Hematopoietic multipotent progenitor cell (in vitro differentiated cells): ENCODE results near the gene BRF1. TPM values are rescaled to one million over a fixed set of nuclear protein-coding genes. Genes with fewer than 3 reads are reported as not detected.
"Not testable (repeated sequence)": the region's sequence is repeated elsewhere in the genome, so short reads cannot be mapped to it uniquely, and the experiment has no call there.

ENCODE experiments used
- DNase-seq, 3 donors: peaks; one replicate each; pipeline ENCODE4 v3.0.0-alpha.2; 2011 to 2015; ENCODE audit warnings: low read depth in 2 of 3, low spot score in 2 of 3
- total RNA-seq: library from RNA; depleted of rRNA; stranded (reverse); fragments of >200 nt; gene quantifications from one replicate; pipeline ENCODE4 v1.2.3, GENCODE V29; 2012

Gene BRF1, protein sequence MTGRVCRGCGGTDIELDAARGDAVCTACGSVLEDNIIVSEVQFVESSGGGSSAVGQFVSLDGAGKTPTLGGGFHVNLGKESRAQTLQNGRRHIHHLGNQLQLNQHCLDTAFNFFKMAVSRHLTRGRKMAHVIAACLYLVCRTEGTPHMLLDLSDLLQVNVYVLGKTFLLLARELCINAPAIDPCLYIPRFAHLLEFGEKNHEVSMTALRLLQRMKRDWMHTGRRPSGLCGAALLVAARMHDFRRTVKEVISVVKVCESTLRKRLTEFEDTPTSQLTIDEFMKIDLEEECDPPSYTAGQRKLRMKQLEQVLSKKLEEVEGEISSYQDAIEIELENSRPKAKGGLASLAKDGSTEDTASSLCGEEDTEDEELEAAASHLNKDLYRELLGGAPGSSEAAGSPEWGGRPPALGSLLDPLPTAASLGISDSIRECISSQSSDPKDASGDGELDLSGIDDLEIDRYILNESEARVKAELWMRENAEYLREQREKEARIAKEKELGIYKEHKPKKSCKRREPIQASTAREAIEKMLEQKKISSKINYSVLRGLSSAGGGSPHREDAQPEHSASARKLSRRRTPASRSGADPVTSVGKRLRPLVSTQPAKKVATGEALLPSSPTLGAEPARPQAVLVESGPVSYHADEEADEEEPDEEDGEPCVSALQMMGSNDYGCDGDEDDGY
- total RNA-seq: 125 TPM

DNA sequence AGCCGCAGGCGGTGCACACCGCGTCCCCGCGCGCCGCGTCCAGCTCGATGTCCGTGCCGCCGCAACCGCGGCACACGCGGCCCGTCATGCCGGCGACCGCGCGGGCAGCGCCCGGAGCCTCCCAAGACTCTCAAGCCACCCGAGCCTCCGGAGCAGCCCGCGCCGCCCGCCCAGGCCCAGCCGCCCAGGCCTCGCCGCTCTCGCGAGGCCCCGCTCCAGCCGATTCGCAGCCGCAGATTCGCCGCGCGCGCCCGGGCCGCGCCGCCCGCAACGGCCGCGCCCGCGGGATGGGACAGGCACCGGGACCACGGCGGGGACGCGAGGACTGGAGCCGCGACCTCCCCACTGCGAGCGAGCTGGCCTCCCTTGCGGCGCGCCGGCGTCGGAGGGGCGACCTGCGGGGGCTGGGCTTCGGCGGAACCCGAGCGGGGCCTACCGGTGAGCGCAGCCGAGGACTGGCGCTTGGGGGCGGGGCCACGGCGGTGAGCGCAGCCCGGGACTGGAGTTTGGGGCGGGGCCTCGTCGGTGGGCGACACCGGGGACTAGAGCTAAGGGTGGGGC is at the start of gene BRF1:
BRF1 (minus strand) TSS at position 460 of the 561 bp plus-strand sequence; CDS start at position 88, 372 bp downstream.
- peak; percentile 34 to 97 (median 97) for DNase-seq

DNA sequence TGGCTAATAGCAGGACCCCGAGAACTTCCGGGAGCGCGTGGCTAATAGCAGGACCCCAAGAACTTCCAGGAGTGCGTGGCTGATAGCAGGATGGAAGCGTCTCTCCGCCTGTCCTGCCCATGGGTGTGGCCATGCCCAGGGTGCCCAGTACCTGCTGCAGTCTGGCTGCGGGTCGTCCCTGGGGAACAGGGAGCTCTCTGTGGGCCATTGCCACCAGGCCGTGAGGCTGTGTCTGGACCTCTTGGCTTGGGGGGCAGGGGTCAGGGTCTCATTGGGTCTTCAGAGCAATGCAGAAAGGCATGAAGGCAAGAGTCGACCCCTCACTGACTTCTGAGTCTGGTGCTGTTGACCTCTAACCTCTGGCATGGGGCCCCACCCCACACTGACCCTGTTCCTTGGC is 49.2 kb upstream of the BRF1 start:
- DNase-seq: no peak

DNA sequence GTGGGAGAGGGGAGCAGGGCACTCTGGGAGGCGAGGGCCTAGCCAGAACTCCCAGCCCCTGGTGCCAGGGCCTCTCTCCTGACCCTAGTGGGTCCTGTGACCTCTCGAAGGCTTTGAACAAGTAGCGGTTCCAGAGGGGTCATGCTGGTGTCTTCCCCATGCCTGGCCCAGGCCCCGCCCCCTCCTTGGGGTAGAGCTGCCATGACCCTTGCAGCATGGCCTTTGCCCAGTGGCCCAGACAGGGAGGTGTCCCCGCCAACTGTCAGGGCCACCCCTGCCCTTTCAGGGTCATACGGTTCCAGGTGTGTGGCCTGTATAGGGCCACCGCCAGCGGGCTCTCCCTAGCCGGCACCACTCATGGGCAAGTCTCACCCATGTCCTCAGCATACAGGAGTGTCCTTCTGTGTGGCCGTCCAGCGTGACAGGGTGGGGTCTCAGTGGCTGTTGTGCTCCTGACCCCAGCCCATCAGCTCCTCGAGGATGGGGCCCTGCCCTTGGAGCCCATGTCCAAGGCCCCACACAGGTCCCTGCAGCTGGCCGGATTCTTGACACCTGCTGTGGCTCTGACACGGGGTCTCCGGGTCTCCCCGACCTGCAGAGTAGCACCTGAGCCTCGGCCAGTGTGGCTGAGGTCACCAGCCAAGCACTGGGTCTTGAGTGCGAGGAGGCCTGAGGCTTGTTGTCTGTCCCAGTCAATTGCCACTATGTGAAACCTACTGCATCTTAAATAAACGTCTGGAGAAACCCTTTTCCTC is 48.3 kb upstream of the BRF1 start:
- no peak for DNase-seq

DNA sequence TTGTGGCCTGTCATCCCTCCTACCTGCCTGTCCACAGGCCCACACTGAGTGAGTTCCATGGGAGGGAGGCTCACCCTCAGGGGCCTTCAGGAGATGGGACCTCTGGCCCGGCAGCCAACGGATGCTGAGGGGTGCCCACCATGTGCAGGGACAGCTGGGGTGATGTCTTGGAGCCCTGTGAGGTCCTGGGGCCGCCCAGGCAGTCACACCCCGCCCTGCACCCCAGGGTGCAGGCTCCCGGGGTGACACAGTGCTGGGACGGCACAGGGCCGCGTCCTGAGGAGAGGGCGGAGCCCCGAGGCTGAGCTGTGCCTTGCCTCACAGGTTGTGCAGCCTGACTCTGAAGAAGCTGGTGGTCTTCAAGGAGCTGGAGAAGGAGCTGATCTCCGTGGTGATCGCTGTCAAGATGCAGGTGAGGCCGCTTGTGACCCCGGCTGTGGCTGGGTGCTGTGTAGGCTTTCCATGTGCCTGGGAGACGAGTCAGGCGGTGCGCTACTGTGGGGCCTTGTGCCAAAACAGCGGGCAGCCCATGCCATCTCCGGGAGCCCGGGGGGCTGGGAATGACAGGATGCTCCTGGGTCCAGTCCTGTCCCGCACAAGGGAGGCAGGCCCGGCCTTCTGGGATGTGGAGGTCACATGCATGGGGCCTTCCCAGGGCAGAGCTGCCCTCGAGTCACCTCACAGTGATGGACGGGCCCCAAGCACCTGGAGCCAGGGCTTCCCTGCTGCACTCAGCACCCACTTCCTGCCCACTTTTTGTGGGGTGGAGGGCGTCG is 47.6 kb upstream of the BRF1 start:
- no peak for DNase-seq

DNA sequence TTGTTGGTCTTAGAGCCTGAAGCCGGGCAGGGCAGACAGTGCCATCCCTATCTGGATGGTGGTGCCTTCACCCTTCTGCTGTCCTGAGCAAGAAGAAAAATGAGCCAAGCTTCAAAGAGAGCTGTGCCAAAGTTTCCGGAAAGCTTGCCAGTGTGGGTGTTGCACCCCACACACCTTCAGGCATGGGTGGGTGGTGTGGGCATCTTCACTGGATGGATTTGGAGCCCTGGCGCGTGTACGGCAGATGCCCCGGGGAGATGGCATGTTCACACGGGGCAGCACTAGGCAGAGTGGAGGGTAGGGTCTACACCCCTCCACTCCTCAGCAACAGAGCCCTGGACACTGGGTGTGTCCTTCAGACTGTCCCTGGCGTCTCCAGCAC is 46.8 kb upstream of the BRF1 start:
- no peak for DNase-seq

DNA sequence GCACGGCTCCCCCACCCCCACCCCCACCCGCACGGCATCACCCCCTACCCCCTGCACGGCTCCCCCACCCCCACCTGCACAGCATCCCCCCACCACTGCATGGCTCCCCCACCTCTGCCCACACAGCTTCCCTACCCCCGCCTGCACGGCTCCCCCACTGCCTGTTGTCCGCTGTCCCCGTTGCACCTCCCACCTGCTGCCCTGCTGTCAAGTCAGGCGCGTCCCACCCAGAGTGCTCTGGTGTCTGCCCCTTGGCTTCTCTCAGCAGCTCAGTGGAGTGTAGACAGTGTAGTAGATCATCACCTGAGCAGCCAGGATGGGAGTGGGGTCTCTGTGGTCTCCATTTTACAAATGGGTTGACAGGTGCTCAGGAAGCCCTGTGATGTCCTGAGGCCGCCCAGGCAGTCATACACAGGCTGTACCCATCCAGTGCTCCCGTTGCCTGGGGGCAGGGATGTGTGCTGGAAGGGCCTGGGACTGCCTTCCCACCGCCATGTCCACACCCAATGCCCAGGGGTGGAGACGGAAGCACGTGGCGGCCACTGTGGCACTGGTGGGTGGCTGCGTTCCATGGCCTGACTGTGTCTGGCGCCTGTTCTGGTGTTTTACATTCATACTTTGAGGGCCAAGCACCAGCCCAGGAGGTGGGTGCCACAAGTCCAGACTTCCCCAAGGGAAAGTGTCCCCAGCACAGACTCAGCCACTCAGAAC is 46.2 kb upstream of the BRF1 start:
- no peak for DNase-seq

DNA sequence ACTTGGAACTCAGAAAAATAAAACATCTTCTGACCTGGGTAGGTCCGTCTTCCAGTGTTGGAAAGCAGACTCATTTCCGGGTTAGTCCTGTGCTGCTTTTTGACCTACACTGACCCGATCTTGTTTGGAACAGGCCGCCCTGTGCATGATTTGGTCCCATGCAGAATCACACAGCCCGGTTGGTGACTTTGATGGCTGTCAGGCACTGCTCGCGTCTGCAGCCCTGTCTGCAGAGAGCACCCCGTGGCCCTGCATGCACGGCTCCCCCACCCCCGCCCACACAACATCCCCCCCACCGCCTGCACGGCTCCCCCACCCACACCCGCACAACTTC is 45.4 kb upstream of the BRF1 start:
- DNase-seq: no peak

DNA sequence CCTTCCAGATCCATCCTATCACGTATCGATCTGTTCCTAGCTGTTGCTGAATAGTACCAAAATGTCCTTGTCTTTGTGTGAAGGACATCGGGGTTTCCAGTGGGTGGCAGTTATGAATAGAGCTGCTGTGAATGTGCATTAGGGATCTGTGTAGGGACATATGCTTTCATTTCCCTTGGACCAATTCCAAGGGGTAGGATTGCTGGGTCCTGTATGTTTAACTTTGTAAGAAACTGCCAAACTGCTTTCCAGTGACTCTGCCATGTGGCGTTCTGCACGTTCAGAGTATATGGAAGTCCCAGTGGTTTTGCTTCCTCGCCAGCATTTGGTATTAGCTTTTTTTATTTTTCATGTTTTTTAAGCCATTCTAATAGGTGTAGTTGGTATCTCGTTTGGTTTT is 42.4 kb upstream of the BRF1 start:
- no peak for DNase-seq

DNA sequence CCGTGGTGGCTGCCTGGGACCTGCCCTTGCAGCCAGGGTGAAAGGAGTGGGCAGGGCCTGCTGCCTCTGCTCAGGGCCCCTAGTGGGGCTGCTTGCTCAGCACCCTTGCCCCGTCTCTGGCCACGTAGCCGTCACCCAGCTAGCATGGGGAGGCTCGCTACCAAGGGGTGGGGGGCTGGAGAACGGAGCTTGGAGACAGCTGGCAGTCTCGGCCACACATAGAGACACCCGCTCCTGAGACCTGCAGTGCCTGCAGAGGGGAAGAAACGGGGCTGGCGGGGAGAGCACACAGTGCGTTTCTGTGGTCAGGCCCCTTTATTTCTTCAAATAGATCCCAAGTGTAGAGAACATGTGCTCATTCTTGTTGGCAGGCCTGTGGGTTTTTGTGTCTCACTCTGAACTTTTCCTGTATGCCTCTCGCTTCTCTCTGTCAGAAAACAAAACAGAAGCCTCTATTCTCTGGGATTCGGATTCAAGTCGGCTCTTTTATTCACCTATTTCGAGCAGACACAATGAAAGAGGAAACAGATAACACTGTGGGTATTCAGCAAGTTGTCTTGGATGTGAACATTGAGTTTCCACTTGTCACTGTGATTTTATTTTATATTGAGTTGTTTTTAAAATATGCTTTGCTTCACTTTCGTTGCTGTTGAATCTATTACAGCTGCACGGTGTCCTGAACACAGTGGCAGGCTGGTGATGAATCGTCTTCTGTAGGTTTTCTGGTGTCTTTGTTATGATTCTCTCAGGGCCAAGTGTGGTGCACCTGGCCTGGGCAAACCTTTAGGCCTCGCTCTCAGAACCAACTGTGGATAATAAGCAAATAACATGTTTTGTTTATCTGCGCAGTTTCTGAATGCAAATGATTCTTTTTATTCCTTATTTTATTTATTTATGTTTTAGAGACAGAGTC is 40.3 kb upstream of the BRF1 start:
- peak in 1 of 3 donors; percentile 41 for DNase-seq

DNA sequence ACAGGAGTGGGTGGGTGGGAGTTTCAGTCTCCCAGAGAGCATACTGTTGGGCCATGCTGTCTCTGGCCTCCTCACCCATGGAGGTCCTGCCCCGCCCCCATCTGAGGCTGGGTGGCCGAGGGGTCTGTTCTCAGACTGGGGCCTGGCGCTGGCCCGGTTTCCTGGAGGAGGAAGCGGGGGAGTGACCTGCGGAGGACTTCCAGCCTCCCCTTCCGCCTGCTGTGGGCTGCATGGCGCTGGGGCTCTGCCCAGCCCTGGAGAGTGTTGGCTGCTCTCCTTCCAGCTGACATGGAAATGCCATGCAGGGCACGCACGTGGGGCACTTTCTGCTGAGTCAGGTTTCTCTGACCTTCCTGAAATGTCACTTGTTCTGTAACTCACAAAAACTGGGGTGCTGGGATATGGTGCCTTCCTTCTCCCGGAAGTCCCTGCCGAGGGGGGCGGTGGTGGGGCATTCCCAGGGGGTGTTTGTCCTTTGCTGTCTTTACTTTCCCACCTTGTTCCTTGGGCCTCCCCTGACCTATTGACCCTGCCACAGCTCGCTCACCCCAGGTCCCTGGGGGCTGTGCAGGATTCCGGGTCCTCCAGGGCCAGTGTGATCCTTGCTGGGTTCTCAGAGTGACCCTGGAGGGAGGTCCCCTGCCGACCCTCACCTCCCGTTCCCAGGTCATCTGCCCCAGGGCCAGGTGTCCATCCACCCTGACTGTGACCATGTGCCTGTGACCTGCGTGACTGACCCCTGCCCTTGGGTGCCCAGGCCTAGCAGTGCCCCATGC is 37.4 kb upstream of the BRF1 start:
- peak in 1 of 3 donors; percentile 28 for DNase-seq

DNA sequence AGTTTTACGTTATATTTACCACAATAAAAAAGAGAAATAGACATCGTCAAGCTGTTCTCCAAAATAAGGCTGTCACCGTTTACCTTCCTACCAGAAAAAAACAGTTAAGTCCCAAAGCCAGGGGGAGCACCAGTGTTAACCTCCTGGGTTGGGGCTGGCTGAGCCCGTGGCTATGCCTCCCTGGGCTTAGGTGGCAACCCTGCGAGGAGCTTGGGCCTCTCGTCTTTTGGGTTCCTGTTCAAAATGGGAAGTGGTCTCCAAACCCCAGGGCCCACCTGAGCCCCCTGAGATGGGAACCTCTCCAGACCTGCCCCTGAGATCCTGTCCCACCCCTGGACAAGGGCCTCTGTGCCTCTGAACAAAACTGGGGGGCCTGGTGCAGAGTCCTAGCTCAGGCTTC is 36.6 kb upstream of the BRF1 start:
- DNase-seq: no peak

DNA sequence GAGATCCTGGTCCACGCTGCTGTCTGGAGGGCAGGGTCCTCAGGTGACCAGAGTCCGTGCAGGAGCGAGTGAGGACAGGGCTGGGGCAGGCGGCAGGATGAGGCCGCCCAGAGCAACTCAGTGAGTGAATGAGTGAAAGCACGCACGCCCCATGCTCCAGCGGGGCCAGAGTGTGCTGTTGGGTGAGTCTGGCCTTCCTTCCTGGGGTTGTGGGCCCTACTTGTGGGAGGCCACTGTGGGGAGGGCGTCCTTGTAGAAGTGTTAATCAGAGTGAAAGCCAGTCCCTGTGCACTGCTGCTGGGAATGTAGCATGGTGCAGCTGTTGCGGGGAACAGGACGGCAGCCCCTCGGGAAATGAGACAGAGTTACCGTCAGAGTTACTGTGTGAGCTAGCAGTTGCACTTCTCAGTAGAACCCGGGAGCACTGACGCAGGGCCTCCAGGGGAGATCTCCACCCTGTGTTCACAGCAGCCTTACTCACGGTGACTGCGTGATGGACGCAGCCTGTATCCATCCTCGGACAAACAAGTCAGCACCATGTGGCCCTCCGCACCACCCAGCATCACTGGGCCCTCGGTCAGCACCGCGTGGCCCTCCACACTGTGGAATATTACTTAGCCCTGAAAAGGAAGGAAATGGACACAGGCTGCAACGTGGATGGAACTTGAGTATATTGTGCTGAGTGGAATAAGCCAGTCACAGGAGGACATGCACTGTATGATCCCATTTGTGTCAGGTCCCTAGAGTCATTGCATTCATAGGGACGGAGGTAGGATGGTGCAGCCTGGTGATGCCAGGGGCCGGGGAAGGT is 35.9 kb upstream of the BRF1 start:
- no peak for DNase-seq

DNA sequence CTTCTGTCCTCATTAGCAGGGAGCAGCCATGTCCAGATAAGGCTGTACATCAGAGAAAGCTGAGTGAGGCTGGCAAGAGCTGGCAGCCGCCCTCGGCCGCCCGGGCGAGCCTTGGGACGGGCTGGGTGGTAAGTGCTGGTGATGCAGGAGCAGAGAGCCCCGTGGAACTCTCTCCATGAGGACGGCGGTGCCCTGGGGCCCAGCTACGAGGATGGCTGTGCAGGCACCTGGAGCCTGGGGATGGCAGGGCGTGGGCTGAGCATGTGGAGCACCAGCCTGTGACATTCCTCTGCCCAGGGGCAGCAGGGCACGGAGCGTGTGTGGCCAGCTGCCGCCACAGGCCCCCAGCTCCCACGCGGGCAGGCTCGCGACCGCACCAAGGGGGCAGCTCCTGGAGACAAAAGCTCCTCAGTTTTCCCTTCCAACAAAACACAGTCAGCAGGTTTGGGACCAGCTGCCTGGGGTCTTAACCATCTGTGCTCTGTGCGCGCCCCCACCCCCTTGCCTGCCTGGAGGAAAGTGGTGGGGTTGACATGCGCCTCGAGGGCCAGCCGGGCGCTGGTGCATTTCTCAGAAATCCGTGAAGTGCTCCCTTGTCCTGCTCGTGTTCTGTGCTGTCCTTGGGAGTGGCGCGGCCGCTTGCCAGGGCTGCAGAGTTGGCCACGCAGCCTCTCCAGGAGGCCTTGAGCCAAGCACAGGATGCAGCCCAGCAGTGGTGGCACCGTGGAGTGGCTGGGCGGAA is 35.1 kb upstream of the BRF1 start:
- DNase-seq: no peak

DNA sequence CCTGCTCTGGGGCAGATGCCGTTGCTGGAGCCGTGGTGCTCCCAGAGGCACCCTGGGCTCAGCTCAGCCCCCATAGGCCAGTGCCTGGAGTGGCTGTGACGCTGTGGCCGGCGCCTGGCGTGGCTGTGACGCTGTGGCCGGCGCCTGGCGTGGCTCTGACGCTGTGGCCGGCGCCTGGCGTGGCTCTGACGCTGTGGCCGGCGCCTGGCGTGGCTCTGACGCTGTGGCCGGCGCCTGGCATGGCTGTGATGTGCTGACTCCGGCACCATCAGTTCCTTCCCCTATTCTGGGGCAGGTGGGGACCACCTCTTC is 34.4 kb upstream of the BRF1 start:
- not testable (repeated sequence) for DNase-seq

DNA sequence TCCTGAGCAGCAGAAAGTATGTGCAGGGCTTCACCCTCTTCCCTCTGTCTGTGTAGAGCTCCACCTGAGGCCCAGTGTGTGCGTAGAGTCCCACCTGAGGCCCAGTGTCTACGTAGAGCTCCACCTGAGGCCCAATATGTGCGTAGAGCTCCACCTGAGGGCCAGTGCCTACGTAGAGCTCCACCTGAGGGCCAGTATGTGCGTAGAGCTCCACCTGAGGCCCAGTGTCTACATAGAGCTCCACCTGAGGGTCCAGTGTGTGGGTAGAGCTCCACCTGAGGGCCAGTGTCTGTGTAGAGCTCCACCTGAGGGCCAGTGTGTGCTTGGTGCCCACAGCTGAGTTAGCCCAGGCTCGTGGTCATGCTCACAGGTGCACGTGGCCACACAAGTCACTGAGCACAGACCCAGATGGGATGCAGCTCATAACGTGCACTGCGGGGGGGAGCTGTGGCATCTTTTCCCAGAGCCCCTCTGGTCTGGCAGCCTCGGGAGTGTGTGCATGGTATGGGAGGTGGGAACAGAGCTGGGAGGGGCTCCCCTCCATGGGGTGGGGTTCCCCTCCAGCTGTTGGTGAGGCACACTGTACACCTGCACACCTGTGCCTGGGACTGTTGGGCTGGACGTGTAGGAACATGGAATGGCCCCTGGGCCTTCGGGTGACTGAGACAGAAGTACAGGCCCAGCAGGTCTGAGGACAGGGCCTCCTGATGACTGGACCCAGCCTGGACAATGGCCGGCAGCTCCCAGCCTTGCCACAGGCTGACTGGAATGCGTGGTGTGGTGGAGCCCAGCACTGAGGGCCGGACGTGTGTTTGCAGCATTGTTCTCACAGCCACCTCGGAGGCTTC is 33.8 kb upstream of the BRF1 start:
- DNase-seq: no peak
